Activated T-cell treated with anti-CD3 and anti-CD28 coated beads, Interleukin-2, amount 50 U/mL, for 4 hours (primary cell): ENCODE measurements around the gene SYCP2. TPM values are rescaled to one million over a fixed set of nuclear protein-coding genes. Genes with fewer than 3 reads are reported as not detected.
A peak's percentile ranks its signal among the peaks of the same experiment; 100 is the strongest.

Experiments used
- ATAC-seq, 2 donors: fragments of 200-7000 bp; cut with Tn5 transposase; one replicate each; pipeline ENCODE4 v1.10.0; 2021
- DNase-seq: peaks from one replicate; pipeline ENCODE4 v3.0.0-alpha.2; 2020
- H3K27me3 Mint-ChIP-seq: one replicate; pipeline ENCODE4 v1.8.0; 2021; ENCODE audit warnings: low read depth, mixed read lengths
- H3K36me3 Mint-ChIP-seq: one replicate; pipeline ENCODE4 v1.8.0; 2022; ENCODE audit warnings: mixed read lengths; ENCODE audit not compliant: insufficient read depth
- H3K4me1 Mint-ChIP-seq: one replicate; pipeline ENCODE4 v1.8.0; 2021; ENCODE audit warnings: low read depth, mixed read lengths
- H3K4me3 Mint-ChIP-seq: one replicate; pipeline ENCODE4 v1.8.0; 2021; ENCODE audit warnings: mild to moderate bottlenecking, moderate library complexity, mixed read lengths
- H3K9me3 Mint-ChIP-seq: one replicate; pipeline ENCODE4 v1.8.0; 2021; ENCODE audit warnings: mixed read lengths
- total RNA-seq, 3 donors: library from RNA; stranded (reverse); gene quantifications; one replicate each; pipeline ENCODE4 v1.2.1, GENCODE V29; 2021

SYCP2 gene
- total RNA-seq, 3 donors from 2014 or later = 1.1 to 2.5 (median 2.1) TPM

- Mint-ChIP-seq H3K27me3 (peaks cover 20% of the 10 kb centered on the region), H3K4me3 (no peak overlapping the region), H3K36me3 (no peaks in the 10 kb centered on the region), H3K4me1 (no peaks in the 10 kb centered on the region), H3K9me3 (no peaks in the 10 kb centered on the region)
- ATAC-seq = no peak
- no peak for DNase-seq
Observed at GRCh38 chr20:59829786-59830664, 103.4 kb downstream of the SYCP2 start.

- Mint-ChIP-seq H3K36me3 (no peaks in the 10 kb centered on the region), H3K9me3 (no peaks in the 10 kb centered on the region), H3K27me3 (peaks cover 12% of the 10 kb centered on the region), H3K4me1 (no peaks in the 10 kb centered on the region), H3K4me3 (no peak overlapping the region)
- DNase-seq = no peak
- no peak for ATAC-seq
Observed at GRCh38 chr20:59829054-59829785, 104.2 kb downstream of the SYCP2 start.

GRCh38 chr20:59828125-59829053, 105.0 kb downstream of the SYCP2 start:
- no peak for ATAC-seq
- no peaks in the 10 kb centered on the region for H3K4me1 Mint-ChIP-seq
- H3K9me3 Mint-ChIP-seq = no peaks in the 10 kb centered on the region

GRCh38 chr20:59827138-59828056, 106.0 kb downstream of the SYCP2 start:
- Mint-ChIP-seq H3K9me3 (no peaks in the 10 kb centered on the region), H3K4me3 (no peak overlapping the region), H3K4me1 (no peaks in the 10 kb centered on the region), H3K36me3 (no peaks in the 10 kb centered on the region), H3K27me3 (peaks cover 8% of the 10 kb centered on the region)
- no peak for DNase-seq
- no peak for ATAC-seq

More at GRCh38 chr20:59828125-59829053, 105.0 kb downstream of the SYCP2 start:
- H3K27me3 Mint-ChIP-seq = peaks cover 9% of the 10 kb centered on the region
- no peak for DNase-seq
- no peak overlapping the region for H3K4me3 Mint-ChIP-seq
- no peaks in the 10 kb centered on the region for H3K36me3 Mint-ChIP-seq

- ATAC-seq = peak; percentile 25 to 28
- Mint-ChIP-seq H3K4me3 (no peak overlapping the region), H3K9me3 (no peaks in the 10 kb centered on the region), H3K36me3 (no peaks in the 10 kb centered on the region), H3K4me1 (no peaks in the 10 kb centered on the region), H3K27me3 (peaks cover 8% of the 10 kb centered on the region)
- no peak for DNase-seq
Observed at GRCh38 chr20:59825944-59826759, 107.3 kb downstream of the SYCP2 start.

- Mint-ChIP-seq H3K4me1 (no peaks in the 10 kb centered on the region), H3K36me3 (no peaks in the 10 kb centered on the region), H3K27me3 (peaks cover 8% of the 10 kb centered on the region), H3K9me3 (no peaks in the 10 kb centered on the region), H3K4me3 (no peak overlapping the region)
- no peak for ATAC-seq
- DNase-seq = no peak
Observed at GRCh38 chr20:59825563-59825920, 107.9 kb downstream of the SYCP2 start.

- Mint-ChIP-seq H3K9me3 (no peaks in the 10 kb centered on the region), H3K4me3 (no peak overlapping the region), H3K36me3 (no peaks in the 10 kb centered on the region), H3K4me1 (no peaks in the 10 kb centered on the region), H3K27me3 (peaks cover 10% of the 10 kb centered on the region)
- no peak for DNase-seq
- no peak for ATAC-seq
Observed at GRCh38 chr20:59824711-59825562, 108.5 kb downstream of the SYCP2 start.

- DNase-seq (no peak), ATAC-seq (no peak)
- Mint-ChIP-seq H3K36me3 (no peaks in the 10 kb centered on the region), H3K4me3 (no peak overlapping the region), H3K4me1 (no peaks in the 10 kb centered on the region), H3K9me3 (no peaks in the 10 kb centered on the region), H3K27me3 (peaks cover 12% of the 10 kb centered on the region)
Observed at GRCh38 chr20:59823491-59824259, 109.8 kb downstream of the SYCP2 start.

GRCh38 chr20:59823030-59823423, 110.4 kb downstream of the SYCP2 start:
- Mint-ChIP-seq H3K9me3 (no peaks in the 10 kb centered on the region), H3K27me3 (peaks cover 12% of the 10 kb centered on the region), H3K4me3 (no peak overlapping the region), H3K4me1 (no peaks in the 10 kb centered on the region), H3K36me3 (no peaks in the 10 kb centered on the region)
- DNase-seq = no peak
- ATAC-seq = no peak

GRCh38 chr20:59822291-59823029, 111.0 kb downstream of the SYCP2 start:
- no peaks in the 10 kb centered on the region for H3K36me3 Mint-ChIP-seq
- DNase-seq (no peak), ATAC-seq (no peak)

GRCh38 chr20:59821788-59822187, 111.6 kb downstream of the SYCP2 start:
- Mint-ChIP-seq H3K36me3 (no peaks in the 10 kb centered on the region), H3K27me3 (peaks cover 18% of the 10 kb centered on the region), H3K9me3 (no peaks in the 10 kb centered on the region), H3K4me1 (no peaks in the 10 kb centered on the region), H3K4me3 (no peak overlapping the region)
- ATAC-seq (no peak), DNase-seq (no peak)

More at GRCh38 chr20:59822291-59823029, 111.0 kb downstream of the SYCP2 start:
- Mint-ChIP-seq H3K4me3 (no peak overlapping the region), H3K9me3 (no peaks in the 10 kb centered on the region), H3K27me3 (peaks cover 16% of the 10 kb centered on the region), H3K4me1 (no peaks in the 10 kb centered on the region)
